Measurements from ENCODE around the gene NELL2.

- TF ChIP-seq CTCF (IDR thresholded peaks at IDR 0.05) (no peak), POLR2A (IDR thresholded peaks at IDR 0.05) (no peak)
Measured at GRCh38 chr12:44830566-44831055, 45.5 kb downstream of the NELL2 start.

Data from lower leg skin (tissue), 3 donors.